OCI-LY3 (cell line): ENCODE results near the gene RERE.

Experiments
- H2AFZ ChIP-seq: fragments of 200-600, 300-600 bp; shearing (Covaris generic); 2 replicates; pipeline ENCODE4 v1.6.0; 2014; ENCODE audit warnings: antibody characterized with exemption, low read depth, low read length
- H3K27ac ChIP-seq: fragments of 200-600, 300-600 bp; sonication (generic); 2 replicates; pipeline ENCODE4 v1.5.1; 2014; ENCODE audit warnings: mild to moderate bottlenecking, low read length, moderate library complexity, mixed read lengths
- H3K27me3 ChIP-seq: fragments of 200-600, 300-600 bp; sonication (generic); 2 replicates; pipeline ENCODE4 v1.6.1; 2014; ENCODE audit warnings: low read depth, low read length, mixed read lengths
- H3K36me3 ChIP-seq: fragments of 200-600, 300-600 bp; sonication (generic); replicated peaks from 2 replicates; pipeline ENCODE3; 2014; ENCODE audit warnings: low read depth, low read length, mixed read lengths
- H3K4me1 ChIP-seq: fragments of 300-600, 200-600 bp; sonication (generic); 2 replicates; pipeline ENCODE4 v1.6.1; 2014; ENCODE audit warnings: low read length, mixed read lengths
- H3K4me2 ChIP-seq: fragments of 200-600, 300-600 bp; sonication (generic); 2 replicates; pipeline ENCODE4 v1.6.1; 2014; ENCODE audit warnings: low read length, mixed read lengths
- H3K4me3 ChIP-seq: fragments of 300-600, 200-600 bp; sonication (generic); 2 replicates; pipeline ENCODE4 v1.5.1; 2014; ENCODE audit warnings: antibody characterized with exemption, mild to moderate bottlenecking, low read length, moderate library complexity
- H3K79me2 ChIP-seq: fragments of 300-600, 200-600 bp; shearing (Covaris generic); 2 replicates; pipeline ENCODE4 v1.6.1; 2014; ENCODE audit warnings: mild to moderate bottlenecking, low read length, mixed read lengths
- H3K9ac ChIP-seq: fragments of 300-600, 200-600 bp; shearing (Covaris generic); 2 replicates; pipeline ENCODE4 v1.6.0; 2014; ENCODE audit warnings: mild to moderate bottlenecking, low read length, moderate library complexity
- H3K9me3 ChIP-seq: fragments of 200-600, 300-600 bp; shearing (Covaris generic); 2 replicates; pipeline ENCODE4 v1.6.1; 2014; ENCODE audit warnings: low read length, mixed read lengths; ENCODE audit not compliant: insufficient read depth
- H4K20me1 ChIP-seq: fragments of 200-600, 300-600 bp; sonication (generic); 2 replicates; pipeline ENCODE4 v1.6.1; 2016; ENCODE audit warnings: low read length, mixed read lengths; ENCODE audit not compliant: insufficient read depth
- EZH2phosphoT487 ChIP-seq: fragments of 200-600 bp; shearing (Covaris generic); IDR thresholded peaks from 2 replicates; pipeline ENCODE4 v1.6.1; 2018; ENCODE audit warnings: antibody characterized with exemption, mixed run types, low read depth
- TF ChIP-seq, protein P1 (sequence below): fragments of 200-600, 300-600 bp; sonication (generic); IDR thresholded peaks from 2 replicates; pipeline ENCODE4 v1.5.1; 2014; ENCODE audit warnings: antibody characterized with exemption, low read length, low read depth

The RERE gene

GRCh38 chr1:8817412-8818324, at the start of gene RERE:
TSS of gene RERE (minus strand) at chr1:8817640.
- H3K79me2 ChIP-seq = peaks cover 47% of the 10 kb centered on the region
- peak within 1 kb of the TSS; percentile 97 for H3K4me2 ChIP-seq
- H2AFZ ChIP-seq = peak within 1 kb of the TSS; percentile 91
- no peaks in the 10 kb centered on the region for H3K36me3 ChIP-seq
- H3K27me3 ChIP-seq = 0 out of 2 replicates have a peak, but pooled peaks cover 2% of the 10 kb centered on the region
- H3K9ac ChIP-seq = peak within 1 kb of the TSS; percentile 98
- peaks cover 43% of the 10 kb centered on the region for H3K4me1 ChIP-seq
- no peaks in the 10 kb centered on the region for H3K9me3 ChIP-seq
- peak within 1 kb of the TSS; percentile 95 for H3K4me3 ChIP-seq
- peak within 1 kb of the TSS; percentile 72 for H3K27ac ChIP-seq
- H4K20me1 ChIP-seq = peaks cover 16% of the 10 kb centered on the region
- TF ChIP-seq EZH2phosphoT487 = no peak

DNA sequence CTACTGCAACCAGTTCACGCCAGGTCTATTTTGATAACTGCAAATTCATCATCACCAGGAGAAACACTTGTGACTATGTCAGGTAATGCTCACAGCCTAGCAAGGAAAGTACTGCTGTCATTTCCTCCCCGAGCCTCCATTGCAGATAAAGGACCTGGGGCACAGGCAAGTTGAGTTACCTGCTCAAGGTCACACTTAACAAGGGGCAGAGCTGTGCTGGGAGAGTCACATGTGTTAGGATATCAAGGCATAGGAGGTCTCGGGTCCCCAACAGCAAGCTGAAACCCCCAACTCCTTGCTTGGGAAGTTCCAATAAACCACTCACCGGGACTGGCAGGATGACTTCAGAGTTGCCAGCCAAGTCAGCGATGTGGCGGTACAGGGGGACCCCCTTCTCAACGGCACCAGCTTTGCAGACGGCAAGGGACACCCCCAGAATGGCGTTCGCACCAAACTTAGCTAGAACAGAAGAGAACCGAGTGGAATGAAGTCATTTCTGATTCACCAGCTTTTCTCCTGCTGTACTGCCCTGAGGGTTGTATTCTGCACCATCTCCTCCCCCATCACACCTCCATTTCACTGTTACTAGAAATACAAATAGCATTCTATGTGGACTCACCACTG, 49.5 kb upstream of the RERE start:
- H3K27ac ChIP-seq = no peak overlapping the region
- no peak overlapping the region for H3K4me2 ChIP-seq
- peaks cover 87% of the 10 kb centered on the region for H3K36me3 ChIP-seq

DNA sequence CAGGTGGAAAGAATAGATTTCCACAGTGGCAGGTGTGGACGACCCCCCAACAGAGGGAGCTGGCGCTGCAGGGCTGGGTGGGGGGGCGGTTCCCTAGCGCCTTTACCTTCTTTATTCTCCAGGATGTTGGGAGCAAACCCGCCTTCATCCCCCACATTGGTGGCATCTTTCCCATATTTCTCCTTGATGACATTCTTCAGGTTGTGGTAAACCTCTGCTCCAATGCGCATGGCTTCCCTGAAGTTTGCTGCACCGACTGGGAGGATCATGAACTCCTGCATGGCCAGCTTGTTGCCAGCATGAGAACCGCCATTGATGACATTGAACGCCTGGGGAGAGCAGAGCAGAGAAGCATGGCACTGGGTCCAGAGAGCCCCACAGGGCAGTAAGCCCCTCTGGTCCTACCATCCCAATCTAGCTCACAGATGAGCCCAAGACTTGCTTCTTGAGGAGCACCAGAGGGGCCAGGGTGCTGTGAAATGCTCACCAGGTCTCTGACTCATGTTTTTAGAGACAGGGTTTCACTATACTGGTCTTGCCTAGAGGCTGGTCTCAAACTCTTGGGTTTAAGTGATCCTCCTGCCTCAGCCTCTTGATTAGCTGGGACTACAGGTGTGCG, 48.8 kb upstream of the RERE start:
- H4K20me1 ChIP-seq = peaks cover 88% of the 10 kb centered on the region
- H3K79me2 ChIP-seq = peaks cover 37% of the 10 kb centered on the region
- no peak overlapping the region for H3K27ac ChIP-seq
- H3K9me3 ChIP-seq = no peaks in the 10 kb centered on the region
- H3K9ac ChIP-seq = no peak overlapping the region
- TF ChIP-seq EZH2phosphoT487 = no peak
- TF ChIP-seq, protein P1, sequence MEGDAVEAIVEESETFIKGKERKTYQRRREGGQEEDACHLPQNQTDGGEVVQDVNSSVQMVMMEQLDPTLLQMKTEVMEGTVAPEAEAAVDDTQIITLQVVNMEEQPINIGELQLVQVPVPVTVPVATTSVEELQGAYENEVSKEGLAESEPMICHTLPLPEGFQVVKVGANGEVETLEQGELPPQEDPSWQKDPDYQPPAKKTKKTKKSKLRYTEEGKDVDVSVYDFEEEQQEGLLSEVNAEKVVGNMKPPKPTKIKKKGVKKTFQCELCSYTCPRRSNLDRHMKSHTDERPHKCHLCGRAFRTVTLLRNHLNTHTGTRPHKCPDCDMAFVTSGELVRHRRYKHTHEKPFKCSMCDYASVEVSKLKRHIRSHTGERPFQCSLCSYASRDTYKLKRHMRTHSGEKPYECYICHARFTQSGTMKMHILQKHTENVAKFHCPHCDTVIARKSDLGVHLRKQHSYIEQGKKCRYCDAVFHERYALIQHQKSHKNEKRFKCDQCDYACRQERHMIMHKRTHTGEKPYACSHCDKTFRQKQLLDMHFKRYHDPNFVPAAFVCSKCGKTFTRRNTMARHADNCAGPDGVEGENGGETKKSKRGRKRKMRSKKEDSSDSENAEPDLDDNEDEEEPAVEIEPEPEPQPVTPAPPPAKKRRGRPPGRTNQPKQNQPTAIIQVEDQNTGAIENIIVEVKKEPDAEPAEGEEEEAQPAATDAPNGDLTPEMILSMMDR = no peak
- no peaks in the 10 kb centered on the region for H3K27me3 ChIP-seq
- H3K4me1 ChIP-seq = no peaks in the 10 kb centered on the region
- no peak overlapping the region for H3K4me3 ChIP-seq
- no peak overlapping the region for H3K4me2 ChIP-seq
- no peak overlapping the region for H2AFZ ChIP-seq
- peaks cover 86% of the 10 kb centered on the region for H3K36me3 ChIP-seq

More for the DNA sequence above, 49.5 kb upstream of the RERE start:
- Histone ChIP-seq H3K79me2 (peaks cover 43% of the 10 kb centered on the region), H3K4me3 (no peak overlapping the region), H3K4me1 (no peaks in the 10 kb centered on the region), H2AFZ (no peak overlapping the region), H4K20me1 (peaks cover 90% of the 10 kb centered on the region), H3K9ac (no peak overlapping the region), H3K27me3 (no peaks in the 10 kb centered on the region), H3K9me3 (no peaks in the 10 kb centered on the region)
- TF ChIP-seq, protein P1 = no peak
- TF ChIP-seq EZH2phosphoT487 = no peak

DNA sequence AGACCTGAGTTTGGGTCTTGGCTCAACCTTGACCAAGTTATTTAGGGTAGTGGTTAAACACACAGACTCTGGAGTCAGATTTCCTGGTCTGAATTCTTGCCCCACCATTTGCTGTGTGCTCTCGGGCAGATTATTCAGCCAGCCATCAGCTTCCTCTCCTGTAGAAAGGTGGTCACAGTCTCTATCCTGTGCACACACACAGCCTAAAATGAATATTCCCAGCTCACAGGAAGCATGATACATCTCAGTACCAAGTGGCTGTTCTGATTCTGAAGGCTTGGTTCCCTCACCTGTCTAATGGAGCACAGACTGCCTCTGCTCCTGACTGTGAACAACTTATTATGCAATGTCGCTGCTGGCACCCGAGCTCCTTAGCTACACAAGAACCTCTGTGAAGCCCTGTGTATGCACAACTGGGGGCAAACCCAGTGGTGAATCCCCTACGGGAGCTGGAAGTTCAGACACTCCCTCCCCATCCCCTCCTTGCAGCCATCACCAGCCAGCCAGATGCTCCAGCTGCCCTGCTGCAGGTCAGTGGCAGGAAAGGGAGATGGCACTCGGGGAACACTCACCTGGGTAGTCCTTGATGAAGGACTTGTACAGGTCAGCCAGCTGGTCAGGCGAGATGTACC, 47.4 kb upstream of the RERE start:
- peaks cover 23% of the 10 kb centered on the region for H3K79me2 ChIP-seq
- H4K20me1 ChIP-seq = peaks cover 86% of the 10 kb centered on the region
- no peaks in the 10 kb centered on the region for H3K9me3 ChIP-seq
- H3K4me2 ChIP-seq = no peak overlapping the region
- H3K9ac ChIP-seq = no peak overlapping the region
- no peak overlapping the region for H2AFZ ChIP-seq
- peaks cover 83% of the 10 kb centered on the region for H3K36me3 ChIP-seq
- TF ChIP-seq, protein P1 = no peak
- TF ChIP-seq EZH2phosphoT487 = no peak
- no peak overlapping the region for H3K4me3 ChIP-seq
- no peaks in the 10 kb centered on the region for H3K4me1 ChIP-seq
- no peak overlapping the region for H3K27ac ChIP-seq
- H3K27me3 ChIP-seq = no peaks in the 10 kb centered on the region
